Limb (tissue), 2 donors: ENCODE results near the gene HPS5.
"Not testable (repeated sequence)": the region's sequence is repeated elsewhere in the genome, so short reads cannot be mapped to it uniquely, and the experiment has no call there.

Experiments
- DNase-seq, 2 donors: peaks; one replicate each; pipeline ENCODE4 v3.0.0-alpha.2; 2016; ENCODE audit errors: extremely low spot score in 2 of 2

HPS5 gene

DNA sequence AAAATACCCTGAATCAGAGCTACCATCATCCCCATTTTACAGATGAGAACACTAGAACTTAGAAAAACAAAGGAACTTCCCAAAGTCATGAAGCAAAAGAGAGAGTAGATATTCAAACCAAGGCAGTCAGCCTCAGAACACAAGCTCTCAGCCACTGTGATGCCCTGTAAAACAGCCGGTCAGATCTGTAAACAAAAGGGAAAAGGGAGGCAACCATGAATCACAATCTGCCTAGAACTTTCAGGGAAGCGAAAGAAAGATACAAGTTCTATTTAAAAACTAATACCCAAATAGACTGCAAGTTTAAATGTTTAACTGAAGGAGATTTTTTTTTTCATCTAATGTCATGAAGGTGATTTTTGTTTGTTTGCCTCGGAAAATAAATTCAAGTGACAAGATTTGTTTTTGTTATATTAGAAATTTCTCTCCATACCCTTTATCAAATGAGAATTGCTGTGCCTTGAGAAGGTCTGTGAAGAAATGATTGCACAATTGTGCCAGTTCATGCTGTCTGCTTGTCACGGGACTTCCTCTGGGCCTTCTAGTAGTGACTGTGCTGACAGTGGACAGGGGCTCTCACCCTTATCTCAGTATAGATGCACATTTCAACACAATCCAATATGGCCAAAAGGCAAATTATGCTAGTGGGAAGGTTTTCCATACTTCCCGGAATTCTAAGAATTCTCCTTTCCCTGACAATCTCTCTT, 44.2 kb downstream of the HPS5 start:
- DNase-seq, result no peak

DNA sequence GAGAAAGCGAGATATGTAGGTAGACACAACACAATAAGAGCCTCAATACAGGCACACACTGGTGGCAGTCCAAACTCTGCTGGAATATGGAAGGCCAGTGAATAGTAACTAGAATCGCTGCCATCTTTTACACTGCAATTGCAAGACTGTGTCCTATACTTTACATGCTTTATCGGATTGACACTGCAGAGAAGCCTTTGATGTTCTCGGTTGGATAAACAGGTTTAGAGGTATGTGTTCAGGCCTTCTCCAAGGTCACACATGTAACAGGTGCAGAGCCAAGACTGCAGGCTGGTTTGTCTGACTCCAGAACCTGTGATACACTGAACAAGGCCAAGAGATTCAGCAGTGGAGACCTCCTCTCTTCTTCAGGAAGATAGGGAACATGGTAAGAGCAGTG, 50.7 kb downstream of the HPS5 start:
- DNase-seq, result no peak

DNA sequence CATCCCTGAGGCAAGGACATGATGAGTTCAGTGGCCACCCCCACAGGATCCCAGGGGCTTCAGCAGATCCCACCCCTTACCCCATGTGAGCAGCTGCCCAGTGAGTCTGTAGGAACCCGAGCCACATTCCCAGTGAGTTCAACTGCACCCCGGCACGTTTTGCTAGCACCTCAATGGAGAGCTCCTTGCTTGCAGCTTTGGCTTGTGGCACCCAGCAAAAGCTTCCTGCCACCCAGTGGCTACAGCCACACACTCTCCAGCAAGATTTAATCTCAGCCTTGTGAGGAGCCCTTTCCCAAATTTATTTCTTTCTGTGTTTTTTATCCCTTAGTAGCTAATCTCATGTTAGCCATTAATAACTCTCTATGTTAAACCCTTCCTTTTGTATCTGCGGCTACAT, 51.8 kb downstream of the HPS5 start:
- no peak for DNase-seq

DNA sequence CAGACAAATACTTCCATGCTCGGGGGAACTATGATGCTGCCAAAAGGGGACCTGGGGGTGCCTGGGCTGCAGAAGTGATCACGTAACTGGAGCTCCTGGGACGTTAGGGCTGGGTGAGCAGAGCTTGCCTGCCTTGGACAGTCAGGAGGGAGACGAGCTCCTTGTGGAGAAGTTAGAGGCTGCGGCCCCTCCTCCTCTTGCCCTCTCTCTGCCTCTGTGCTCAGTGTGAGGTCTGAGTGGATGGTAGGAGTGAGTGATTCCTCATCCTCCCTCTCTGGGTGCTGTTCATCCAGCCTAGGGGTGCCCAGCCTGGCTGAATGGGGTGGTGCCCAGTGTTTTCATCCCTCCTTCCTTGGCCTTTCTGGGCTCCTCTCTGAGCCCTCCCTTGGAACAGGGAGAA, 52.7 kb downstream of the HPS5 start:
- DNase-seq, result not testable (repeated sequence)

DNA sequence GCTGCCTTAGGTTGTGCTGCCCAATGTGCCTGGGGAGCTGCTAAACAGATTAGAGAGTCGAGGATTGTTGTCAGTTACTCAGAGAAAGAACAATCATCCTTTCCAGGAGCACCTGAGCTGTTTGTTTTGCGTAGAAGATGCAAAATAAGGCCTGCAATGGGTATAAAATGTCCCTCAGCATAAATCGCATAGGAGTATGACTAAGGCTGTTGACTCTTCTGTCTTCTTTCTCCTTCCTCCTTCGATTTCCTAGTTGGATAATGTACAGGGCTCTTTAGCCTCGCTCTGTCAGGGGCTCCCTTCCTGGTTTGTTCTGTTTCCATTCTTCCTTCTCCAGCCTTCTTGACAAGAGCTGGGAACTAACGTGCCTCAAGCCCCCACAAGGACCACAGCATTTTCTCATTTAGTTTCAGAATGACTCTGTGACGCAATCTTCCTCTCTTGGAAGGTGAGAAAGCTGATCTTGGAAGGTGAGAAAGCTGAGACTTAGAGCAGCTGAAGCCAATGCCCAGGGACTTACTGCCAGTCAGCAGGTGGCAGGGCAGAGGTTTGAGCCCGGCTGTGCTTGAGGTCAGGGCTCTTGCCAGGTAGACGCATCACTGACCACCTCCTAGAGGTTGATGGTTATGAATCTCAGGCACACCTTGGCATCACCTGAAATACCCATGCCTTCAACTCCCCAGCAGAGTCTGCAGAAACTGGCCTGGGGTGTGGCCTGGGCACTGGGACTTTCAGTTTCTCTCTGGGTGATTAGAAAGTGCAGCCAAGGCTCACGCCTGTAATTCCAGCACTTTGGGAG, 54.4 kb downstream of the HPS5 start:
- DNase-seq, result not testable (repeated sequence)

DNA sequence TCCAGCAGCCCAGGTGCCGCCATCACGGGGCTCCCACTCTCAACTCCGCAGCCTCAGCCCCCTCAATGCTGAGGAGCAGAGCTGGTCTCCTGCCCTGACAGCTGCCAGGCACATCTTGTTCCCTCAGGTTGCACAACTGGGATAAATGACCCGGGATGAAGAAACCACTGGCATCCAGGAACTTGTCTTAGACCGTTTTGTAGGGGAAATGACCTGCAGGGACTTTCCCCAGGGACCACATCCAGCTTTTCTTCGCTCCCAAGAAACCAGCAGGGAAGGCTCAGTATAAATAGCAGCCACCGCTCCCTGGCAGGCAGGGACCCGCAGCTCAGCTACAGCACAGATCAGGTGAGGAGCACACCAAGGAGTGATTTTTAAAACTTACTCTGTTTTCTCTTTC, 56.0 kb downstream of the HPS5 start, which contains the start of gene SAA1:
Gene SAA1 (plus strand): TSS at position 316 of the 400 bp plus-strand sequence. CDS start 624 bp downstream, outside the sequence.
- no peak for DNase-seq

DNA sequence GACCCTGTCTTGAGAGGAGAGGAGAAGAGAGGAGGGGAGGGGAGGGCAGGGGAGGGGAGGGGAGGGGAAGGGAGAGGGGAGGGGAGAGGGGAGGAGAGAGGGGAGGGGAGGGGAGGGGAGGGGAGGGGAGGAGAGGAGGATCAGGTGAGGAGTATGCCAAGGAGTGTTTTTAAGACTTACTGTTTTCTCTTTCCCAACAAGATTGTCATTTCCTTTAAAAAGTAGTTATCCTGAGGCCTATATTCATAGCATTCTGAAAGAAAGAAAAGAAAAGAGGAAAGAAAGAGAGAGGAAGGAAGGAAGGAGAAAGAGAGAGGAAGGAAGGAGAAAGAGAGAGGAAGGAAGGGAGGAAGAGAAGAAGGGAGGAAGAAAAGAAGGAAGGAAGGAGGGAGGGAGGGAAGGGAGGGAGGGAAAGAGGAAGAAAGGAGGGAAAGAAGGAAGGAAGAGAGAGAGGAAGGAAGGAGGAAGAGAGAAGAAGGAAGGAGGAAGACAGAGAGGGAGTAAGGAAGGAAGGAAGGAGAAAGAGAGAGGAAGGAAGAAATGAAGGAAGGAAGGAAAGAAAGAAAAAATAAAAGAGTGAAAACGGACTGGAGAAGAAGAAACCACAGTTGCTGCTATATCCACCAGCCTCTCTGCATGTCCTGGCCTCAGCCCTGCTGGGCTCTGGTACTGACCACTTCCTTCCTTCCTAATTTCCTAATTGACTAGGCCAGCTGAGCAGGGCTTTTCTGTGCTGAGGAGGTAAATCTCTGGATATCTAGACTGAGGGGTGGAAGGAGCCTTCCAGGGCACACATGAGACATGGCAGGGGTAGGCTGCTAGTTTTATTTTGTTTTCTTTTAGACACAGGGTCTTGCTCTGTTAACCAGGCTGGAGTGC, 57.0 kb downstream of the HPS5 start:
- DNase-seq, result no peak

DNA sequence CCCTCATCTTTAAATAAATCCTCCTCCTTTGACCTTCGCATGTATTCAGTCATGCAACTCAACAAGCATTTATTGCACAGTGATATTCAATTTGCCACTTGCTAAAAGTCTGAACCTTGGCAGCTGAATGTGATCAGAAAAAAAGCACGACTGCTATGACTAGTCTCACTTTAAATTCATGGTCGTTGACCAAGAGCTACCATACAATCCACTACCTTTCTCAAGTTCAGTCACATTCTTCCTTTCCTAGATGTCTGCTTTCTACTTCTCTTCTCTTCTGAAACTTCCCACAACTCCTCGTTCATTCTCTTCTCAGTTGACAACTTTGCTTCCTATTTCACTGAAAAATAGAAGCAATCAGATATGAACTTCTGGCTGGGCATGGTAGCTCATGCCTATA, 57.9 kb downstream of the HPS5 start:
- DNase-seq, result no peak

DNA sequence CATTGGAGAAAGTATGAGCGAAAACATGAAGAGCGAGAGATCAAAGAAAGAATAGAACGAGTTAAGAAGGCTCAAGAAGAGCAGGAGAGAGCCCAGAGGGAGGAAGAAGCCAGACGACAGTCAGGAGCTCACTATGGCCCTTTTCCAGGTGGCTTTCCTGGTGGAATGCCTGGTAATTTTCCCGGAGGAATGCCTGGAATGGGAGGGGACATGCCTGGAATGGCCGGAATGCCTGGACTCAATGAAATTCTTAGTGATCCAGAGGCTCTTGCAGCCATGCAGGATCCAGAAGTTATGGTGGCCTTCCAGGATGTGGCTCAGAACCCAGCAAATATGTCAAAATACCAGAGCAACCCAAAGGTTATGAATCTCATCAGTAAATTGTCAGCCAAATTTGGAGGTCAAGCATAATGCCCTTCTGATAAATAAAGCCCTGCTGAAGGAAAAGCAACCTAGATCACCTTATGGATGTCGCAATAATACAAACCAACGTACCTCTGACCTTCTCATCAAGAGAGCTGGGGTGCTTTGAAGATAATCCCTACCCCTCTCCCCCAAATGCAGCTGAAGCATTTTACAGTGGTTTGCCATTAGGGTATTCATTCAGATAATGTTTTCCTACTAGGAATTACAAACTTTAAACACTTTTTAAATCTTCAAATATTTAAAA, 59.1 kb downstream of the HPS5 start:
- DNase-seq, result not testable (repeated sequence)

DNA sequence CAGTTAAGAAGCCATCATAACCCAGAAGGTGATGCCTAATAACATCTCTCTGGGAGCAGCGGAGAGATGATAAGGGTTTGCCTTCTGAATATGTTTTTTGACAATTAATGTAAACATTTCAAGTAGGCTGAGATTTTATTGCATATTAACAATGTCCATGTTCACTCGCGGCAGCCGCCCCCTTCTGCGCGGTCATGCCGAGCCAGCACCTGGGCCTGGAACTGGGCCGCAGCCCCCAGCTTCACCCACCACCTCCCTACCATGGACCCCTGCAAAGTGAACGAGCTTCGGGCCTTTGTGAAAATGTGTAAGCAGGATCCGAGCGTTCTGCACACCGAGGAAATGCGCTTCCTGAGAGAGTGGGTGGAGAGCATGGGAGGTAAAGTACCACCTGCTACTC, 60.2 kb downstream of the HPS5 start:
- no peak for DNase-seq

DNA sequence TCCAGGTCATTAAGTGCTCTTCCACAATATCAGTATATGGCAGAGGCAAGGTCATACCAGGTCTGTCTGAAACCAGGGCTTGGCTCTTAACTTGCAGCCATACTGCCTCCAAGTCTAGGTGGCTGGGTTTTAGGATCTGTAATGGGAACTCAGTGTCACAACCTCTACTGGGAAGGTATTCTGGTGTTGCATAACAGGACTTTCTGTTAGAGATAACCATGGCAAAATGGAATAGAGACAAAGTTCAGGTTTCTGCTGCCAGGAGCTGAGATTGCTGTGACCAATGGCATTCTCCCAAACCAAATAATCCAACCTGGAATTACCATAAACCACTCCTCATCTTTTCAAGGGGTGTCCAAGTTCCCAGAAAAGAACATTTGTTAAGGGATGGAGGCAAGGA, 62.7 kb downstream of the HPS5 start:
- DNase-seq, result no peak

DNA sequence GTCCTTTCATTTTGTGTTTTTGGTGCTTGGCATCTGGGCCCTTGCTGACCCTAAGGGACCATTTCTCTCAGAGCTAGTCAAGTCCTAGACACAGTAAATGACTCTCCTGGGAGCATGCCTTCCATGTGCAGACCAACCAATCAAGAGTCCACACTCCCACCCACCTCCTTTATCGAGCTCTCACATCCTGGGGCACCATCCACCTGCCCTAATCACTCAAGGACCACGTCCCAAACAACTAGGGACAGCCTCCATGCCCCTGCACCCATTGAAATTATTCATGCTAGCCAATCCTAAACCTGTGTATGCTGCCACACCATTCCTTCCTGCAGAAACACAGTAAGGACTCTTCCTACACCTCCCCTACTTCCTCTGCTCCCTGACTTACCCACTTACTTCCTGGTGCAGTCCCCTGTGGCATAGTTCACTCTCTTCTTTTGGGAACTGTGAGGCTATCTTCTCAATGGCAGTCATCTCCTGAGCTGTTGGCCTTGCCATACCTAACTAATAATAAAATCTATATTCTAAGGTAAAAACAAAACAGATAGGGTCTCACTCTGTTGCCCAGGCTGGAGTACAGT, 67.1 kb downstream of the HPS5 start:
- DNase-seq, result no peak

DNA sequence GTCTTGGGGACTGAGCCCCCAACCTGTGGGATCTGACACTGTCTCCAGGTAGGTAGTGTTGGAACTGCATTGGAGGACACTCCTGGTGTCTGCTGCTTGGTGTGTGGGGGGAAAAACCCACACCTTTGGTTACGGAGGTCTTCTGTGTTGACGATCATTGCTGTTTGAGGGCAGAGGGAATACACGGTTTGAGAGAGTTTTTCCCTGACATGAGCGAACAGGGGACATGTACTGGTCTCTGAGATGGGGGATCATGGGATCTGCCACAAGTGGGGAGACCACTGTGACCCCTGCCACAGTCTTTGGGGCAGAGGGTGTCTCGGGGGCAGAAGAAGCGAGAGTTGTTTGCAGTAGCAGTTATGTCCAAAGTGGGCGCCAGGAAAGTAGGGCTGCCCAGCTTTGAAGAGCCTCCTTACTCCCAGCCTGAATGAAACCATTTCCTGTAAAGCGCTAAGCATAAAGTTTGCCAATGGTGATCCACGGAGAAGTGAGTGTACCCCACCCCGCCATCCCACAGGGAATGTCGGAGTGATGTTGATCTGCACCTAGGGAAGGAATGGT, 68.1 kb downstream of the HPS5 start:
- DNase-seq, result no peak

DNA sequence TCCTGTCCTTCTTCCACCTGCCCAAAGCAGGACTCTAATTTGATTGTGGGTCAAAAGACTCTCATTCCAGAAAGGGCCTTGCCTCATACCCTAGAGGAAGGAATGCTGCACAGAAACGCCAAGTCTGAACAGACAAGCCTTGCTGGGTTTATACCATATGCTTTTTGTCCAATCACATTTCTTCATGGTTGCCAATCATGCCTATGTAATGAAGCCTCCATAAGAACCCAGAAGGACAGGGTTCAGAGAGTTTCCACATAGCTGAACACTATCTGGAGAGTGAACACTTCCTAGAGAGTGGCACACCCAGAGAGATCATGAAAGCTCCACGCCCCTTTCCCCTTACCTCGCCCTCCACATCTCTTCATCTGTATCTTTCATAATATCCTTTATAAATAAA, 68.7 kb downstream of the HPS5 start:
- no peak for DNase-seq

DNA sequence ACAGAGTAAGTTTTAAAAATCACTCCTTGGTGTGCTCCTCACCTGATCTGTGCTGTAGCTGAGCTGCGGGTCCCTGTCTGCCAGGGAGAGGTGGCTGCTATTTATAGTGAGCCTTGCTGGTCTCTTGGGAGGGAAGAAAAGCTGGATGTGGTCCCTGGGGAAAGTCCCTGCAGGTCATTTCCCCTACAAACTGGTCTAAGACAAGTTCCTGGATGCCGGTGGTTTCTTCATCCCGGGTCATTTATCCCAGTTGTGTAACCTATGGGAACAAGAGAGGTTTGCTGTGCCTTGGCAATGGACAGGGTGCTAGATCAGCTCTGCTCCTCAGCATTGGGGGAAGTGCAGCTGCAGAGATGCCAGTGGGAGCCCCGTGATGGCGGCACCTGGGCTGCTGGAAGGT, 73.4 kb downstream of the HPS5 start, which contains the start of gene SAA2:
Gene SAA2 (minus strand): TSS at position 108 of the 400 bp plus-strand sequence. CDS start 657 bp downstream, outside the sequence.
- no peak for DNase-seq

DNA sequence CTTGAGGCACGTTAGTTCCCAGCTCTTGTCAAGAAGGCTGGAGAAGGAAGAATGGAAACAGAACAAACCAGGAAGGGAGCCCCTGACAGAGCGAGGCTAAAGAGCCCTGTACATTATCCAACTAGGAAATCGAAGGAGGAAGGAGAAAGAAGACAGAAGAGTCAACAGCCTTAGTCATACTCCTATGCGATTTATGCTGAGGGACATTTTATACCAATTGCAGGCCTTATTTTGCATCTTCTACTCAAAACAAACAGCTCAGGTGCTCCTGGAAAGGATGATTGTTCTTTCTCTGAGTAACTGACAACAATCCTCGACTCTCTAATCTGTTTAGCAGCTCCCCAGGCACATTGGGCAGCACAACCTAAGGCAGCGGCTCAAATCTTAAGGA, 74.8 kb downstream of the HPS5 start:
- not testable (repeated sequence) for DNase-seq

DNA sequence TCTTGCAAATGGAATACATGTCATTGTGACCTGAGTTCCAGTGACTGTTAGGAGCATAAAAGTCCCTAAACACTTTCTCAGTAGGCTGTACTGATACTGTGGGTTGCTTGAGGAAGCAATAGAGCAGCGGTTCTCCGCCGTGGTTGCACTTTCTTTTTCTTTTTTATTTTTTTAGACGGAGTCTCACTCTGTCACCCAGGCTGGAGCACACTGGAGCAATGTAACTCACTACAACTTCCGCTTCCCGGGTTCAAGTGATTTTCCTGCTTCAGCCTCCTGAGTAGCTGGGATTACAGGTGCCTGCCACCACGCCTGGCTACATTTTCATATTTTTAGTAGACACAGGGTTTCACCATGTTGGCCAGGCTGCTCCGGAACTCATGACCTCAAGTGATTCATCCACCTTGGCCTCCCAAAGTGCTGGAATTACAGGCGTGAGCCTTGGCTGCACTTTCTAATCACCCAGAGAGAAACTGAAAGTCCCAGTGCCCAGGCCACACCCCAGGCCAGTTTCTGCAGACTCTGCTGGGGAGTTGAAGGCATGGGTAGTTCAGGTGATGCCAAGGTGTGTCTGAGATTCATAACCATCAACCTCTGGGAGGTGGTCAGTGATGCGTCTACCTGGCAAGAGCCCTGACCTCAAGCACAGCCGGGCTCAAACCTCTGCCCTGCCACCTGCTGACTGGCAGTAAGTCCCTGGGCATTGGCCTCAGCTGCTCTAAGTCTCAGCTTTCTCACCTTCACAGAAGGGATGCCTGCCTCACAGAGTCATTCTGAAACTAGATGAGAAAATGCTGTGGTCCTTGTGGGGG, 75.4 kb downstream of the HPS5 start:
- not testable (repeated sequence) for DNase-seq

DNA sequence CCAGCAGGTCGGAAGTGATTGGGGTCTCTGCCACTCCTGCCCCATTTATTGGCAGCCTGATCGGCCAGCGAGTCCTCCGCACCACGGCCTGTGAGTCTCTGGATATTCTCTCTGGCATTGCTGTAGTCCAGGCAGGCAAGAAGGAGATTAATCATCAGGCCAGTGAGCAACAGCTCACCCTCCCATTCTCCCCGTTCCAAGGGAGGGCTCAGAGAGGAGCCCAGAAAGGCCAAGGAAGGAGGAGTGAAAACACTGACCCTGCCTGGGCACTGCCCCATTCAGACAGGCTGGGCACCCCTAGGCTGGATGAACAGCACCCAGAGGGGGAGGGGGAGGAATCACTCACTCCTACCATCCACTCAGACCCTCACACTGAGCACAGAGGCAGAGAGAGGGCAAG, 76.5 kb downstream of the HPS5 start:
- DNase-seq, result no peak

DNA sequence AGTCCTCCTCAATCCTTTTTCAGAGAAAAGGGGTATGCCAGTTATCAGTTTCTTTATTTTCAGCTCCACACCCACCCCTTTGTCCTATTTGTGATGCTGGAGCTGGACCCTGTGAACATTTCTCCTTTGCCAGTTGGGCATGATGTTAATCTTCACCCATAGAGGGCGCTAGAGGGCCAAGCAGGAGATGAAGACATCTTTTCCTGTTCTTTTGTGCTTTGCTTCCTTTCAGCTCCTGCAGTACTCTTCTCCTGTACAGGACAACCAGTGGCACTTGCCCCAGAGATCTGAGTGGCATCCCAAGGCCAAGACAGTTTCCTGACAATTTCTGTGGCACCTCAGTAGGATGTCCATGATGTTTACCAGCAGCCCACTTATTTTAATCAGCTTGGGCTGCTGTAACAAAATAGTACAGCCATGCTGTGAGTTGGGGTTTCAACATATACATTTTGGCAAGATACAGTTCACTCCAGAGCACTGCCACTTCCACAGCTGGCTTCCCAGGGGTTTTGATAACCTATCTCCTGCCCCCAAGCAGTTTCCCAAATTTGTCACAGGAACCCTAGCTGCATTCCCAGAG, 78.1 kb downstream of the HPS5 start:
- DNase-seq, result peak in 1 of 2 donors; percentile 6
